Measurements from ENCODE around the gene ADTRP.
"Not testable (repeated sequence)": the region's sequence is repeated elsewhere in the genome, so short reads cannot be mapped to it uniquely, and the experiment has no call there.

- TF ChIP-seq POLR2A (IDR thresholded peaks at IDR 0.05; ENCODE audit: low read depth, low read length); TAF1 (IDR thresholded peaks at IDR 0.05; ENCODE audit: borderline replicate concordance, low read depth, low read length); BHLHE40 (IDR thresholded peaks at IDR 0.05; ENCODE audit: borderline replicate concordance in 1 of 2, low read depth in 2 of 2, low read length in 1 of 2); SIN3A (IDR thresholded peaks at IDR 0.05; ENCODE audit: low read depth, low read length); STAT1 (conservative IDR thresholded peaks at IDR 0.05); MAX (IDR thresholded peaks at IDR 0.05; ENCODE audit: low read depth, low read length); CHD2 (IDR thresholded peaks at IDR 0.05; ENCODE audit: borderline replicate concordance, low read depth, low read length); CTCF (IDR thresholded peaks at IDR 0.05 in 2 of 3, conservative IDR thresholded peaks at IDR 0.05 in 1 of 3; ENCODE audit: control insufficient read depth in 2 of 3, extremely low read depth in 1 of 3, insufficient read depth in 1 of 3, low read depth in 3 of 3, low read length in 3 of 3); CBX5 (IDR thresholded peaks at IDR 0.05; ENCODE audit: low read depth); GABPA (IDR thresholded peaks at IDR 0.05; ENCODE audit: low read depth); ATF2 (IDR thresholded peaks at IDR 0.05; ENCODE audit: low read length); ZBED1 (IDR thresholded peaks at IDR 0.05; ENCODE audit: borderline replicate concordance): not testable (repeated sequence)
Measured at GRCh38 chr6:11689400-11689799, 89.2 kb downstream of the ADTRP start.
